HCT116 (cell line): Measurements from ENCODE around the gene RPH3AL.

Experiments used
- CEBPB ChIP-seq: IDR thresholded peaks from 2 replicates; pipeline ENCODE4 v1.6.1; 2012; ENCODE audit warnings: low read depth
- EZH2 ChIP-seq: fragments of 200-600 bp; sonication (generic); IDR thresholded peaks from 2 replicates; pipeline ENCODE4 v1.6.1; 2017; ENCODE audit warnings: antibody characterized with exemption, mixed run types
- EZH2phosphoT487 ChIP-seq: fragments of 200-600 bp; IDR thresholded peaks from 2 replicates; pipeline ENCODE4 v1.6.1; 2018; ENCODE audit warnings: antibody characterized with exemption, borderline replicate concordance
- POLR2A ChIP-seq: IDR thresholded peaks from 2 replicates; pipeline ENCODE4 v1.7.0; 2011; ENCODE audit warnings: borderline replicate concordance; ENCODE audit not compliant: insufficient read depth, insufficient read length; ENCODE audit errors: extremely low read depth
- YY1 ChIP-seq: IDR thresholded peaks from 2 replicates; pipeline ENCODE4 v1.6.1; 2011; ENCODE audit warnings: low read length, low read depth, moderate library complexity, mild to moderate bottlenecking; ENCODE audit not compliant: insufficient replicate concordance; ENCODE audit errors: extremely low read depth
- TF ChIP-seq, protein P1 (sequence below), 3 experiments: fragments of 200-600 bp in 1 of 3; sonication (generic) in 1 of 3; IDR thresholded peaks in 2 of 3; conservative IDR thresholded peaks in 1 of 3; 2 replicates each; pipeline ENCODE4 v1.5.1; 2012 to 2017; ENCODE audit warnings: low read depth in 2 of 3, low read length in 2 of 3, antibody characterized with exemption in 1 of 3, borderline replicate concordance in 1 of 3, control low read depth in 1 of 3, mild to moderate bottlenecking in 1 of 3, mixed read lengths in 1 of 3, mixed run types in 1 of 3, moderate library complexity in 1 of 3; ENCODE audit not compliant: insufficient read depth in 1 of 3
- TF ChIP-seq, protein P2 (sequence below): IDR thresholded peaks from 2 replicates; pipeline ENCODE4 v1.6.1; 2012
- TF ChIP-seq, protein P3 (sequence below): IDR thresholded peaks from 2 replicates; pipeline ENCODE4 v1.6.1; 2012; ENCODE audit warnings: low read depth

DNA sequence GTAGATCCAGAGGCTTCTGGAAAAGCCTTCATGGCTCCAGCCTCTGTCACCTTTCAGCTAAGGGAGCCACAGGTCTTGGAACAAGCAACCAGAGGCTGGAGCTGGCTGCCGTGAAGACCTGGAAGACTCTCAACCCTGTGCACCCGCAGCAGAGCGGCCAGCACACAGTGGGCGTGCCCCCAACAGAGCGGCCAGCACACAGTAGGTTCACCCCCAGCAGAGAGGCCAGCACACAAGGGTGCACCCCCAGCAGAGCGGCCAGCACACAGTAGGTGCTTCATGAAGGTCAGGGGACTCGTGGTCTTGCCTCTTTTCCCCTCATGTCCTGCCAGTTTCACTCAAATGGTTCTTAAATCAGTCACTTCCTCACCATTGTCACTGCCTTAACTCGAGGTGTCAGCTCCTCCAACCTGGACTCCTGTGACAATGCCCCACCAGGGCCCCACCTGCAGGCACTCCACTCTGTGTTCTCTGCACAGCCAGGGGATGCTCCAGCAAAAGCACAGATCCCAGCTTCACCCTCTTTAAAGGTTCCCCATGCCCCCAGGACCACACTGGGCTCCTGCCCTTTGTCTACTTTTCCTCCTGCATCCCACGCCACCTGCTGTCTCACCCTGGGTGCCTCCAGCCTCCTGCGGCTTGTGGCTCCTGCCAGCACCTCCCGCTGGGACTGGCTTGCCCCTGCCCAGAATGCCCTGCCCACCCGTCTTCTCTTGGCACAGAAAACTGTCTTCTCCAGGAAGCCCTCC lies 128.7 kb downstream of the RPH3AL start:
- TF ChIP-seq EZH2phosphoT487 (no peak), YY1 (no peak), POLR2A (no peak), CEBPB (no peak), EZH2 (no peak)
- TF ChIP-seq, protein P1, sequence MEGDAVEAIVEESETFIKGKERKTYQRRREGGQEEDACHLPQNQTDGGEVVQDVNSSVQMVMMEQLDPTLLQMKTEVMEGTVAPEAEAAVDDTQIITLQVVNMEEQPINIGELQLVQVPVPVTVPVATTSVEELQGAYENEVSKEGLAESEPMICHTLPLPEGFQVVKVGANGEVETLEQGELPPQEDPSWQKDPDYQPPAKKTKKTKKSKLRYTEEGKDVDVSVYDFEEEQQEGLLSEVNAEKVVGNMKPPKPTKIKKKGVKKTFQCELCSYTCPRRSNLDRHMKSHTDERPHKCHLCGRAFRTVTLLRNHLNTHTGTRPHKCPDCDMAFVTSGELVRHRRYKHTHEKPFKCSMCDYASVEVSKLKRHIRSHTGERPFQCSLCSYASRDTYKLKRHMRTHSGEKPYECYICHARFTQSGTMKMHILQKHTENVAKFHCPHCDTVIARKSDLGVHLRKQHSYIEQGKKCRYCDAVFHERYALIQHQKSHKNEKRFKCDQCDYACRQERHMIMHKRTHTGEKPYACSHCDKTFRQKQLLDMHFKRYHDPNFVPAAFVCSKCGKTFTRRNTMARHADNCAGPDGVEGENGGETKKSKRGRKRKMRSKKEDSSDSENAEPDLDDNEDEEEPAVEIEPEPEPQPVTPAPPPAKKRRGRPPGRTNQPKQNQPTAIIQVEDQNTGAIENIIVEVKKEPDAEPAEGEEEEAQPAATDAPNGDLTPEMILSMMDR (IDR thresholded peaks at IDR 0.05 in 2 of 3, conservative IDR thresholded peaks at IDR 0.05 in 1 of 3; ENCODE audit: borderline replicate concordance in 1 of 3, insufficient read depth in 1 of 3, low read depth in 2 of 3, low read length in 2 of 3): no peak
- TF ChIP-seq, protein P2, sequence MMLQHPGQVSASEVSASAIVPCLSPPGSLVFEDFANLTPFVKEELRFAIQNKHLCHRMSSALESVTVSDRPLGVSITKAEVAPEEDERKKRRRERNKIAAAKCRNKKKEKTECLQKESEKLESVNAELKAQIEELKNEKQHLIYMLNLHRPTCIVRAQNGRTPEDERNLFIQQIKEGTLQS: no peak
- TF ChIP-seq, protein P3, sequence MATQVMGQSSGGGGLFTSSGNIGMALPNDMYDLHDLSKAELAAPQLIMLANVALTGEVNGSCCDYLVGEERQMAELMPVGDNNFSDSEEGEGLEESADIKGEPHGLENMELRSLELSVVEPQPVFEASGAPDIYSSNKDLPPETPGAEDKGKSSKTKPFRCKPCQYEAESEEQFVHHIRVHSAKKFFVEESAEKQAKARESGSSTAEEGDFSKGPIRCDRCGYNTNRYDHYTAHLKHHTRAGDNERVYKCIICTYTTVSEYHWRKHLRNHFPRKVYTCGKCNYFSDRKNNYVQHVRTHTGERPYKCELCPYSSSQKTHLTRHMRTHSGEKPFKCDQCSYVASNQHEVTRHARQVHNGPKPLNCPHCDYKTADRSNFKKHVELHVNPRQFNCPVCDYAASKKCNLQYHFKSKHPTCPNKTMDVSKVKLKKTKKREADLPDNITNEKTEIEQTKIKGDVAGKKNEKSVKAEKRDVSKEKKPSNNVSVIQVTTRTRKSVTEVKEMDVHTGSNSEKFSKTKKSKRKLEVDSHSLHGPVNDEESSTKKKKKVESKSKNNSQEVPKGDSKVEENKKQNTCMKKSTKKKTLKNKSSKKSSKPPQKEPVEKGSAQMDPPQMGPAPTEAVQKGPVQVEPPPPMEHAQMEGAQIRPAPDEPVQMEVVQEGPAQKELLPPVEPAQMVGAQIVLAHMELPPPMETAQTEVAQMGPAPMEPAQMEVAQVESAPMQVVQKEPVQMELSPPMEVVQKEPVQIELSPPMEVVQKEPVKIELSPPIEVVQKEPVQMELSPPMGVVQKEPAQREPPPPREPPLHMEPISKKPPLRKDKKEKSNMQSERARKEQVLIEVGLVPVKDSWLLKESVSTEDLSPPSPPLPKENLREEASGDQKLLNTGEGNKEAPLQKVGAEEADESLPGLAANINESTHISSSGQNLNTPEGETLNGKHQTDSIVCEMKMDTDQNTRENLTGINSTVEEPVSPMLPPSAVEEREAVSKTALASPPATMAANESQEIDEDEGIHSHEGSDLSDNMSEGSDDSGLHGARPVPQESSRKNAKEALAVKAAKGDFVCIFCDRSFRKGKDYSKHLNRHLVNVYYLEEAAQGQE: no peak
